DOHH2 (cell line): ENCODE measurements around the gene PEX5L.

Source experiments
- H3F3A ChIP-seq: fragments of 200-600 bp; sonication (generic), shearing (Covaris generic); 2 replicates; pipeline ENCODE4 v1.6.0; 2016; ENCODE audit warnings: antibody characterized with exemption, mild to moderate bottlenecking; ENCODE audit not compliant: control insufficient read depth, insufficient read depth
- H3K27ac ChIP-seq: fragments of 200-600 bp; sonication (generic); 2 replicates; pipeline ENCODE4 v1.5.1; 2014; ENCODE audit warnings: low read depth, mild to moderate bottlenecking, low read length, moderate library complexity
- H3K27me3 ChIP-seq: fragments of 200-600 bp; sonication (generic); 2 replicates; pipeline ENCODE4 v1.6.1; 2014; ENCODE audit warnings: mild to moderate bottlenecking, low read length, mixed read lengths; ENCODE audit not compliant: control insufficient read depth
- H3K36me3 ChIP-seq: fragments of 200-600 bp; sonication (generic); 2 replicates; pipeline ENCODE4 v1.6.1; 2014; ENCODE audit warnings: mild to moderate bottlenecking, low read length, moderate library complexity, mixed read lengths; ENCODE audit not compliant: control insufficient read depth
- H3K4me1 ChIP-seq: fragments of 200-600 bp; sonication (generic); 2 replicates; pipeline ENCODE4 v1.6.1; 2014; ENCODE audit warnings: mild to moderate bottlenecking, low read length, mixed read lengths; ENCODE audit not compliant: control insufficient read depth
- H3K4me2 ChIP-seq: fragments of 200-600 bp; sonication (generic); 2 replicates; pipeline ENCODE4 v1.6.0; 2014; ENCODE audit warnings: mild to moderate bottlenecking, low read length, moderate library complexity
- H3K4me3 ChIP-seq: fragments of 200-600 bp; sonication (generic); 2 replicates; pipeline ENCODE4 v1.5.1; 2014; ENCODE audit warnings: mild to moderate bottlenecking, low read length, mixed read lengths
- H3K79me2 ChIP-seq: fragments of 200-600 bp; sonication (generic); 2 replicates; pipeline ENCODE4 v1.6.1; 2014; ENCODE audit warnings: mild to moderate bottlenecking, low read length, mixed read lengths; ENCODE audit not compliant: control insufficient read depth
- H3K9me2 ChIP-seq: fragments of 200-600 bp; sonication (generic); replicated peaks from 2 replicates; pipeline ENCODE4 v1.6.1; 2014; ENCODE audit warnings: mild to moderate bottlenecking, low read length, mixed read lengths; ENCODE audit not compliant: control insufficient read depth
- H3K9me3 ChIP-seq: fragments of 200-600 bp; sonication (generic); 2 replicates; pipeline ENCODE4 v1.6.1; 2014; ENCODE audit warnings: antibody characterized with exemption, low read length, mixed read lengths; ENCODE audit not compliant: control insufficient read depth, insufficient read depth
- H4K20me1 ChIP-seq: fragments of 200-600 bp; sonication (generic); 2 replicates; pipeline ENCODE4 v1.6.0; 2014; ENCODE audit warnings: low read depth, mild to moderate bottlenecking, antibody characterized with exemption, low read length, moderate library complexity; ENCODE audit not compliant: control insufficient read depth, insufficient read depth
- CTCF ChIP-seq: fragments of 200-600 bp; sonication (generic); IDR thresholded peaks from one replicate; pipeline ENCODE4 v1.5.1; 2014; ENCODE audit warnings: antibody characterized with exemption, mild to moderate bottlenecking, low read depth, low read length; ENCODE audit not compliant: poor library complexity, severe bottlenecking
- EZH2phosphoT487 ChIP-seq: fragments of 200-600 bp; sonication (generic); IDR thresholded peaks from 2 replicates; pipeline ENCODE4 v1.6.1; 2017; ENCODE audit warnings: borderline replicate concordance, mild to moderate bottlenecking, antibody characterized with exemption, low read length, moderate library complexity, mixed read lengths

The PEX5L gene

GRCh38 chr3:179828738-179829137 is 208.0 kb downstream of the PEX5L start:
- Histone ChIP-seq H3K27ac (no peak overlapping the region), H4K20me1 (no peaks in the 10 kb centered on the region), H3K4me2 (no peak overlapping the region), H3F3A (no peaks in the 10 kb centered on the region), H3K4me1 (no peaks in the 10 kb centered on the region), H3K36me3 (no peaks in the 10 kb centered on the region), H3K9me3 (no peaks in the 10 kb centered on the region), H3K79me2 (no peaks in the 10 kb centered on the region), H3K9me2 (no peaks in the 10 kb centered on the region), H3K27me3 (peaks cover 3% of the 10 kb centered on the region; the same call in 1 of the 2 replicates), H3K4me3 (no peak overlapping the region)
- TF ChIP-seq CTCF (no peak), EZH2phosphoT487 (no peak)

- H3F3A ChIP-seq: no peaks in the 10 kb centered on the region
- no peaks in the 10 kb centered on the region for H4K20me1 ChIP-seq
- H3K4me2 ChIP-seq: no peak overlapping the region
- no peaks in the 10 kb centered on the region for H3K9me2 ChIP-seq
- no peaks in the 10 kb centered on the region for H3K36me3 ChIP-seq
- H3K4me3 ChIP-seq: no peak overlapping the region
- no peaks in the 10 kb centered on the region for H3K9me3 ChIP-seq
- peaks cover 9% of the 10 kb centered on the region; the same call in 1 of the 2 replicates for H3K27me3 ChIP-seq
- H3K79me2 ChIP-seq: no peaks in the 10 kb centered on the region
- TF ChIP-seq EZH2phosphoT487 (no peak), CTCF (no peak)
- no peaks in the 10 kb centered on the region for H3K4me1 ChIP-seq
- no peak overlapping the region for H3K27ac ChIP-seq
Observed at GRCh38 chr3:179826247-179826637, 210.5 kb downstream of the PEX5L start.

GRCh38 chr3:179825527-179826246 is 211.1 kb downstream of the PEX5L start:
- Histone ChIP-seq H3K27ac (no peak overlapping the region), H3F3A (no peaks in the 10 kb centered on the region), H3K9me3 (no peaks in the 10 kb centered on the region), H3K4me2 (no peak overlapping the region), H3K36me3 (no peaks in the 10 kb centered on the region), H3K9me2 (no peaks in the 10 kb centered on the region), H3K4me1 (no peaks in the 10 kb centered on the region), H3K4me3 (no peak overlapping the region), H4K20me1 (no peaks in the 10 kb centered on the region), H3K79me2 (no peaks in the 10 kb centered on the region), H3K27me3 (peaks cover 13% of the 10 kb centered on the region; the same call in 1 of the 2 replicates)
- no peak for TF ChIP-seq CTCF
